Renal cortical epithelial cell (primary cell): ENCODE measurements around the gene MBD1. TPM values are rescaled to one million over a fixed set of nuclear protein-coding genes. Genes with fewer than 3 reads are reported as not detected.

Source experiments
- DNase-seq: peaks from one replicate; pipeline ENCODE4 v3.0.0-alpha.2; 2011; ENCODE audit warnings: low read depth
- total RNA-seq: library from RNA; depleted of rRNA; stranded (reverse); fragments of >200 nt; gene quantifications from 2 replicates; pipeline ENCODE4 v1.2.3, GENCODE V29; 2014

MBD1 gene, protein sequence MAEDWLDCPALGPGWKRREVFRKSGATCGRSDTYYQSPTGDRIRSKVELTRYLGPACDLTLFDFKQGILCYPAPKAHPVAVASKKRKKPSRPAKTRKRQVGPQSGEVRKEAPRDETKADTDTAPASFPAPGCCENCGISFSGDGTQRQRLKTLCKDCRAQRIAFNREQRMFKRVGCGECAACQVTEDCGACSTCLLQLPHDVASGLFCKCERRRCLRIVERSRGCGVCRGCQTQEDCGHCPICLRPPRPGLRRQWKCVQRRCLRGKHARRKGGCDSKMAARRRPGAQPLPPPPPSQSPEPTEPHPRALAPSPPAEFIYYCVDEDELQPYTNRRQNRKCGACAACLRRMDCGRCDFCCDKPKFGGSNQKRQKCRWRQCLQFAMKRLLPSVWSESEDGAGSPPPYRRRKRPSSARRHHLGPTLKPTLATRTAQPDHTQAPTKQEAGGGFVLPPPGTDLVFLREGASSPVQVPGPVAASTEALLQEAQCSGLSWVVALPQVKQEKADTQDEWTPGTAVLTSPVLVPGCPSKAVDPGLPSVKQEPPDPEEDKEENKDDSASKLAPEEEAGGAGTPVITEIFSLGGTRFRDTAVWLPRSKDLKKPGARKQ
- total RNA-seq, result 32.6 and 62.7 TPM in 2 replicates

DNA sequence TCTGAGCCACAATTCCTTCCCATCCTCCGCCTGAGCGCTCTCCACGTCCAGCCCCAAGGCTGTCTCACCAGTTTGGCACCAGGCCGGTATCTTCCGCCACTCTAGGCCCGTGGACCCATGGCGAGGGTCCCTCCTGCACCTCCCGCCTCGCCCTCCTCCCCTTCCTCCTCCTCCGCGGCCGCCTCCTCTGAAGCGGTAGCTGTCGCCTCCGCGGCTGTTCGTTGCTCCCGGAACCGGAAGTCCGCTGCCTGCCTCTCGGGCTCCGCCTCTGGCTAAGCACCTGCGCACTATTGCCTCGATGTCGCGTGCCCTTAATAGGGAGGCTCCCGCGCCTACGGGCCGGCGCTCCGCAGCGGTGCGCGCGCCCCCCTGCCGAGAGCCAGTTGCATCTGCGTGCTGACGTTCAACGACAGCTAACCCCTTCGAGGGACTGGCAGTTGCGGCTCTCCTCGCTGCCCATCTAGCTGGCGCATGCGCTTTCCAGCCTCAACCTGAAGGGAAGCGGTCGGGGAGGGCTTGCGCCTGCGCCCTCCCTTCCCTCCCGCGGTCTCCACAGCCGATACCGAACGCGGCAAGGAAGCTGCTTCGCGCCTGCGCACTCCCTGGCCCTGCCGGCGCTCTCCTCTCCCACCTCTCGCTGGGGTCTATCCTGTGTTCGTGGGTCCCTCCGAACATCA, at the start of gene MBD1:
Gene MBD1, minus strand, starts transcription at position 229 of the 677 bp plus-strand sequence. CDS start 1,531 bp downstream, outside the sequence.
- DNase-seq, result peak; percentile 96

DNA sequence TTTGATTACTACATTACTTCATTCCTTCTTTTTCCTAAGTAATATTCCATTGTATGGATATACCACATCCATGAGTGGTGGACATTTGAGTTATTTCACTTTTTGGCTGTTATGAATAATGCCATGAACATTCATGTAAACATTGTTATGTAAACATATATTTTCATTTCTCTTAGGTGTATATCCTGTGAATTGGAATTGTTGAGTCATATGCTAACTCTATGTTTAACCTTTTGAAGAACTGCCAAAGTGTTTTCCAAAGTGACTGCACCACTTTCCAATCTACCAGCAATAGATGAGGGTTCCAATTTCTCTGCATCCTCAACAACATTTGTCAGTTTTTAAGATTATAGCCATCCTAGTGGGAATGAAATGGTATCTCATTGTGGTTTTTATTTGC, 48.9 kb upstream of the MBD1 start:
- no peak for DNase-seq

DNA sequence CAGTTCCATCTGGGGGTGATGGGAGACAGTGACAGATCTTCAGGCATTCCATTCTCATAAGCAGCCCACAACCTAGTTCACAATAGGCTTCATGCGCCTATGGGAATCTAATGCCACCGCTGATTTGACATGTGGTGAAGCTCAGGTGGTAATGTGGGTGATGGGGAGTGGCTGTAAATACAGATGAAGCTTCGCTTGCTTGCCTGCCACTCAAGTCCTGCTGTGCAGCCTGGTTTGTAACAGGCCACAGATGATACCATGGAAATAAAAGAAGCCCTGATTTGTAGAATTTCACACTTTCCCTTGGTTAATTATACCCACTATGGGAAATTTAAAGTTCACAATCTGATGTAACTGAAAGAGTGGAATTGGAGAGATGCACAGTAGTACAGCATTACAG, 46.7 kb upstream of the MBD1 start:
- no peak for DNase-seq

DNA sequence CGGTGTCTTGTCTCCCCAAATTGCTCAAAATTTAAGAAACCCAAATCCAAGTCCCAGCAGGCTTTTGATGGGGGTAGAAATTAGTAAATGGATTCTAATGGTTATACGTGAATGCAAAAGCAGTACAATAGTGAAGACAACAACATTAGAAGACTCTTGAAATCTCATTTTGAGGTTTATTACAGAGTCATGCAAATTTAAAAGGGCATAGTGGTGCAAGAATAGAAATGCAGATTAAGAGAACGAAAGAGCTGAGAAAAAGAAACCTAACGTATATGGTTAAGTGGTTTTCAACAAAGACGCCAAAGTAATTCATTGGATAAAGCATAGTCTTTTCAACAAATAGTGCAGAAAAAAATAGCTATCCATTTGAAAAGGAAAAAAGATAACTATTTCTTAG, 39.4 kb upstream of the MBD1 start:
- DNase-seq, result no peak

DNA sequence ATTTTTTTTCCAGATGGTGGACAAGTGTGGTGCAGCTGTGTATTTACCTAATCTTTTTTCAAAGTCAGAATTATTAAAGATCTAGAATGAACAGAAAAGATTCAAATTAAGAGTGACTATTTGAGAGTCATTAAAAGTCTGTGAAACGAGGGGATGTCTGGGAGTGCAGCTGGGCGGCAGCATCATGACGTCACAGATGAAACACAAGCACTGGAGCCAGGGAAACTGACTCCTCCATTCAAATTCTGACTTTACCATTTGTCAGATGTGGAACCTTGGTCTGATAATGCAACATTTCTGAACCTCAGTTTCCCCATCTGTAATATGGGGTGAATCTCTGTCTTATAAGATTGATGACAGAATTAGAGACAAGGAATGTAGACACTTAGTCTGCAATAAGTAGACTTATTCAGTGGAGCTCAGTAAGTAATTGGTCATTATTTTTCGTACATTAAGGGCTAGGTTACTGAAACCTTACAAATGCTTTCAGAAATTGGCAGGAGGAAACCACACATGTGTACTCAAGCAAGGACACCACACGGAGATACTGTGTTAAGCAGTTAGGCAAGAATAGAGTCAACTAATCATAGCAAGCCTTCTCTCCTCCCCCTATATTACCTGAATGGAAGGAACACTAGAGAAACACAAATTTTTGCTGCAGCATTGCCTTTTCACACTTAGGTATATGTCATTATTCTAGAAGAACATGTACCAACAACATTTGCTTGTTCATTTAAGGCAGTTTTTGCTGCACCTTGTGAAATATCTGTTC, 34.0 kb upstream of the MBD1 start:
- DNase-seq, result no peak

DNA sequence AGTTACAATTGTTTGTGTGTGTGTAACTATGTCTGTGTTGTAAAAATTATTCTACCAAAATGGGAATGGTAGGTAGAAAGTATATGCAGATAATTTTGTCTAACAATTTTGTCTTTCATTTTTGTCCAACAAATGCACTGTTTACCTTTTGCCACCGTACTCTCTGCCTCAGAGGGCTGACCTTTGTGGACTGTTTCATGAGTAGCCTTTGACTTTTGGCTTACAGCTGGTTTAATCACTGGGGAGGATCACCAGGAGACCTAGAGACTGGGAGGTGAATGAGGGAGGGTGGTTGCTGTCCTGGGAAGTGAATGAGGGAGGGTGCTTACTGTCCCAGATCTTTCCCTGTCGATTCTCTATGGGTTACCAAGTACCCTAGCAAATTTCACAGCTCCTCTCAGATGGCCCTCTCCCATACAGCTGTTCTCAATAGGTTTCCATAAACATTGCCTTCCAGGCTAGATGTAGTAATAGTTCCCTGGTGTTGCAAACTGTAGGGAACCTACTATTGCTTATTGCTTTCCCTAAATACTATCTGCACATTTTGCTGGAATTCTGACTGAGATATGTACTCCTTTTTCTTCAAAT, 32.6 kb upstream of the MBD1 start:
- DNase-seq, result no peak

DNA sequence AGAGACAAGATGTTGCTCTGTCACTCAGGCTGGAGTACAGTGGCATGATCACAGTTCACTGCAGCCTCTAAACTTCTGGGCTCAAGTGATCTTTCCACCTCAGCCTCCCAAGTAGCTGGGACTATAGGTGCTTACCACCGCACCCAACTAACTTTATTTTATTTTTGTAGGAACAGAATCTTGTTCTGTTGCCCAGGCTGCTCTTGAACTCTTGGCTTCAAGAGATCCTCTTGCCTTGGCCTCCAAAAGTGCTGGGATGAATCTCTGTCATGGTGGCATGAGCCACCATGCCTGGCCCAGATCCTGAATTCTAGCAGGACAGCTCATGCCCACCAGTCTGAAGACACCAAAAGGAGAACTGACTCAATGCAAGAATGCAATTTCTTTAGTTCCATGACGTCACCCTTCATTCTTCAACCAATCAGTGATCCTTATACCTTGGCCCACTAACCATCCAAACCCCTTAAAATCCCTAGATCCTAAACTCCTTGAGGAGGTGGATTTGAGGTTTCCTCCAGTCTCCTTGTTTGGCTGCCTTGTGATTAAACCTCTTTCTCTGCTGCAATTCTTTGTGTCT, 31.8 kb upstream of the MBD1 start:
- no peak for DNase-seq

DNA sequence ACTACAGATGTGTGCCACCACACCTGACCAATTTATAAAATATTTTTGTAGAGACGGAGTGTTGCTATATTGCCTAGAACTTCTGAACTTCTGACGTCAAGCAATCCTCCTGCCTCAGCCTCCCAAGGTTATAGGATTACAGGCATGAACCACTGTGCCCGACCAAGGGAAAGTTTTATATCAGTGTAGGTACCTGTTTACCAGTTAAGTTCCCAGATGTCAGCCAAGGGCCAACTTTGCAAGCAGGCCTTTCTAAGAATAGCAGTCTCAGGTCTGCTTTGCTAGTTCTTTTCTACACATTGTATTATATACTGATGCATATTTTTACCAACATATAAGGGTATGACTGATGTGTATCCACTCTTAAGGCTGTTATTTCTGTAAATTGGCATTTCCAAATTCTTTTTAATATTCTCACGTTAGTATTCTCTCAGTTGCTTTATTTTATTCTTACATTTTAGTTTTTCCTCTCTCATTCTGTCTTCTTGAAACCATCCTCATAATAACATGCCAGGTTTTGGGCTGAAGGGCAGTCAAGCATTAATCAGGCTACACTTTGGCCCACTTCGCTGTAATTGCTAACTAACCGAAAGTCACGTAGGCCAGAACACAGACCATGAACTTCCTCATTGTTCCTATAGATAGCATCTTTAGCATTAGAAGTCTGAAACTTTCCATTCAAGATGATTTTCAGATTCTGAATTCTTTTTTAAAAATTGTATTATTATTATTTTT, 31.1 kb upstream of the MBD1 start:
- DNase-seq, result peak; percentile 26

DNA sequence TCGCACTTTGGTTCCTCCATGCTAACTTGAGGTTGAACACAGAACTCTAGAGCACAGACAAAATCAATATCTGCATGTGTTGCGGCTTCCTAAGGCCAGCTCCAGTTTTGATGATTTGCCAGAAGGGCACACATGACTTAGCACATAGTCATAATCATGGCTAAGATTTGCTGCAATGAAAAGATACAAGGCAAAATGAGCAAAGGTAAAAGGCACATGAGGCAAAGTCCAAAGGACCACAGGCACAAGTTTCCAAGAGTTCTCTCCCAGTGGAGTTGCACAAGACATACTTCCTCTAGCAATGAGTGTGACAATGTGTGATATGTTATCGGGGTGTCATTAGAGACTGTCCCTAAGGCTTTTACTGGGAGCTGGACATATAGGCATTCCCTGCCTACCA, 30.3 kb upstream of the MBD1 start:
- peak; percentile 30 for DNase-seq

DNA sequence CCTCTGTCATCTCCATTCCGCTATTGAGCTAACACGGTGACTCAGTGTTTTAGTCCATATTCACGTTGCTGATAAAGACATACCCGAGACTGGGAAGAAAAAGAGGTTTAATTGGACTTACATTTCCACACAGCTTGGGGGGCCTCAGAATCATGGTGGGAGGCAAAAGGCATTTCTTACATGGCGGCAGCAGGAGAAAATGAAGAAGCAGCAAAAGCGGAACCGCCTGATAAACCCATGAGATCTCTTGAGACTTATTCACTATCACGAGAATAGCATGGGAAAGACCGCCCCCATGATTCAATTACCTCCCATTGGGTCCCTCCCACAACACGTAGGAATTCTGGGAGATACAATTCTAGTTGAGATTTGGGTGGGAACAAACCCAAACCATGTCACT, 28.8 kb upstream of the MBD1 start:
- no peak for DNase-seq

DNA sequence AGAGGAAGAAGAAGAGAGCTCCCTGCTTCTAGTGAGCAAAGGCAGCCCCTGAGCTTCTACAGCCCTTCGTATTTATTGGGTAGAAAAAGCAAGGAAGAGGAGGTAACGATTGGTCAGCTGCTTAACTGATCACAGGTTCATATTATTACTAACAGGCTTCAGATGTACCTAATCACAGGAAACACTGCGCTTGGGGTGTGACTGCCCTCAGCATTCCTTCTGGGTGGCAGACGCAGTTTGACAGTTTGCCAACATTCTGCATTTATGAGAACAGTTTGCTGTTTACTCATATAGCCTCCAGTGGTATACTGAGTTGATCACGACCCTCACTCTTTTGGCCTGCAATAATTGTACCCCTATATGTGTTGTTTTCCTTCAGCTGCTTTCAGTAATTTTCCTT, 27.5 kb upstream of the MBD1 start:
- peak; percentile 19 for DNase-seq

DNA sequence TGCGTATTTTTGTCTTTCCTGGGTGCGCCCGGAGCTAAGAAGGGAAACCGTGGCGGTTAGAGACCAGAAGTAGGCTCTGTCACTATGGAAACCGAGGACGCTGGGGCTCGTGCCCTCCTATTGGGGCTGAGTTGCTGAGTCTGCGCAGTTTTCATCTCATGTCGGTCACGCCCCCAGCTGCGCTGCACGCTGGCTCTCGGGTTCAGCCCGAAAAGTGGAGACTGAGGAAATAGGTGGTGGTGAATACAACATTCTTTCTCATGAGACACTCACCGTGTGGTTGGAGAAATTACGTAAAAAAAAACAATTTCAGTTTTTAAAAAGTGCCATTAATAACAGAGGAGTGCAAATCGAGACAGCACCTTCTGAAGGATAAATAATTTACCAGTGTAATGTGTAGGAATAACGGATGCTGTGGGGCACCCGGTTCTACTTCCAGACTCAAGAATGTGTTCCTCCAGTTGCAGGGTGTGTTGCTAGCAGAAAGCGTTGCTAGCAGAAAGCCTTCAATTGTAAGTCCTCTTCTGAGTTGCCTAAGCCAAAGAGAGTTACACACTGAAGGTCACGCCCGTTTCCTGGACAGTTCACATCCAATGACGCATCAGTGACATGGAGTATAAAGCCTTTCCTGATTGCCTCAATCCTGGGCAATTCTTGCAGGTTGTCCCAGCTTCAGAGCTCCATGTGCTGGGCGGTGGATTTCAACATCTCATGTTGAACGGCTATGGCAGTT, 26.6 kb upstream of the MBD1 start:
- DNase-seq, result peak; percentile 89

DNA sequence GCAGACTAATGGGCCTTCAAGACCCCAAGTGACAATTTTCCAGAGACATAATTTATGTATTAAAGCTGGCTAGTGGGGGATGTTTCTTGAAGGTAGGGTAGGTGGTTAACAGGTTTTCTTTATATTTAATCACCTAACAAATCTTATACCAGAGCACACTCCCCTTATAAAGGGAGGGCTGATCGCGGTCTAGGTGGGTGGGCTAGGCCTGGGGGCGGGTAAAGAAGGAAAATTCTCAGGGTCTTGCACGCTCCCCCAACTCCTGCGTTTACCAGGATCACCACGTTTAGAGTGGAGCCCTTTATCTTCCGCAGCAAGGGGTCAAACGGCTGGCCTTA, 26.0 kb upstream of the MBD1 start:
- no peak for DNase-seq

DNA sequence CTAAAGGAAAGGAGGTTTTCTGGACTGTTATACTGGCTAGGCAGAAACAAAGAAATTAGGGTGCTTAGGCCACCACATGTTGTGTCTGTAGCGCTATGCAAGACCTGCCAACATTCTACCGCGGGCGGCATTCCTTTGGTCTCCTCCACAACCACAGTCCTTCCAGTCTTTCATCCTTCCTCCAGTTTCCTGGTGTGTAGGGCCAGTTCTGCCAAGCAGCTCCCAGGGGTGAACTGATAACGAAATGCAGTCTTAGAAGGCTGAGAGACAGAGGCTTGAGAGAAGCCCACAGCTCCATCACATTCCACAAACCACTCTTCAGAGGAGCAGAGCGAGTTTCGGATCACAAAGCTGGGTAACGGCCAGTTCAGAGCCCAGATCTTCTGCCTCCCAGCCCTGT, 25.6 kb upstream of the MBD1 start:
- DNase-seq, result peak; percentile 31

DNA sequence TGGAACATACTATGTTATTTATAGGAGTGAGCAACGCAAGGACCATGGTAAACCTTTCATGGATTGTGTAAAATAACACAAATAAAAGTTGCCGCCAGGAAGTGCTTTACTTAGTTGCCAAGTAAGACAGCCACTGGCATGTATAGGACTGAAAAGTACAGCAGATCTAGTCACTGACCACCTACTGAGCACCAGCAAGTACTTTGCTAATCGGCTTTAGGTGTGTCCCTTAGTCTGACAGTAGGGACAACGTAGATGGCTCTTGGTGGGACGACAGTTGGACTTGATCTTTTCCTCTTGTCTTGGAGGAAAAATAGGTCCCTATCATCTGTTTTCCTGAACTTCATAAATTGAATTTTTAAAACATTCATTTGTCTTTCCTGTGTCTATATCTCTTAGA, 19.8 kb upstream of the MBD1 start:
- DNase-seq, result no peak

DNA sequence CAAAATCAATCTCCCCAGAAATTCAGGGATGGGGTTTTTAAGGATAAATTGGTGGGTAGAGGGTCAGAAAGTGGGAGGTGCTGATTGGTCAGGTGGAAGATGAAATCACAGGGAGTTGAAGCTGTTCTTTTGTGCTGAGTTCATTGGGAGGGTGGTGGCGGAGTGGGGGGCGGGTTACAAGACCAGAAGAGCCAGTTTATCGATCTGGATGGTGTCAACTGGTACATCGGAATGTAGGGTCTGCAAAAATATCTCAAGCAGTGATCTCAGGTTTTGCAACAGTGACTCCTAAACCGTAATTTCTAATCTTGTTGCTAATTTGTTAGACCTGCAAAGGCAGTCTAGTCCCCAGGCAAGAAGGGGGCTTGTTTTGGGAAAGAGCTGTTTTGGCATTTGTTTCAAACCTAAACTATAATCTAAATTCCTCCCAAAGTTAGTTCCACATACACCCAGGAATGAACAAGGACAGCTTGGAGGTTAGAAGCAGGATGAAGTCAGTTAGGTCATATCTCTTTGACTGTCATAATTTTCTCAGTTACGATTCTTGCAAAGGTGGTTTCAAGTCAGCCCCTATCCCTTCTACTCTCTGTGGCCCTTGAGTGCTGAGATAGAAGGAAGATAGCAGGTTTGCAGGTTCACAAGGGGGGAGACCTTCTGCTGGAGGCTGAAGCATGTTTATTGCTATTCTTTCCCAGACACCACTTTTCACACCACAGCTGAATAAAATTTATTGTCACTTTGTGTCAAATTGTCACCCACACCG, 18.5 kb upstream of the MBD1 start:
- DNase-seq, result no peak

DNA sequence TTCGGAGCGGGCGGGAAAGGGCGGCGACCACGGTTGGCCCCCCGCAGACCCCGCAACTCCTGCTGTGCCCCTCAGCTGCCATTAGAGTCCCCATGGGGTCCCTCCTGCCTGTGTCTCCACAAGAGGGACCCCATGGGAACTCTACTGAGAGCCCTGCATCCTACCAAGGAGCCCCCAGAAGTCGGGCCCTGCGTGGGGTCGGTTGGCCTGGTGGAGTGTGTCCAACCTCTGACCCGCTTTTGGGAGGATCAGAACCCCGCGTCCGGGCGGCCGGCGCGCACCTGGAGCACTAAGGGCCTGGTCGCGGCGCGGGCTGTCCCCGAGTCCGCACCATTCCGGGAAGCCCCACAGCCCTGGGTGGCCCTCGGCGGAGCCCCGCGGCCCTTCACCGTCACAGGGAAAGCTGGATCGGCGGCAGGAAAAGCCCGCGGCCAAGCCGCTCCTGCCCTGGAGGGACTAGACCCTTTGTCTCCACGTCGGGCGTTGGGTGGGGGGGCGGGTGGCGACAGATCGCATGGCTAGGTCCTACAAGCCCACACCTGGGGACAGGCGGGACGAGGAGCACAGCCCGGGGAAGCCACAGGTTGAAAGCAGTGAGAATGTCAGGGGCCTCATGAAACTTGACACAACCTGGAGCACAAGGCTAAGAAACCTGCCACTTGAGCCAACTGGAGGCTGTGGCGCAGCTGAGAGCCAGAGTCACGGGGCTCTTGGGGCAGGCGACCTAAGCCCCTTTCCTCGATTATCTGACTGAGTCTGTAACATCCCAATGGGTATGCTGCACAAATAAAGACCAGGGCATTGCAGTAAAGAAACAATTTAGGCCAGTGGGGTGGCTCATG, 17.3 kb upstream of the MBD1 start:
- no peak for DNase-seq

DNA sequence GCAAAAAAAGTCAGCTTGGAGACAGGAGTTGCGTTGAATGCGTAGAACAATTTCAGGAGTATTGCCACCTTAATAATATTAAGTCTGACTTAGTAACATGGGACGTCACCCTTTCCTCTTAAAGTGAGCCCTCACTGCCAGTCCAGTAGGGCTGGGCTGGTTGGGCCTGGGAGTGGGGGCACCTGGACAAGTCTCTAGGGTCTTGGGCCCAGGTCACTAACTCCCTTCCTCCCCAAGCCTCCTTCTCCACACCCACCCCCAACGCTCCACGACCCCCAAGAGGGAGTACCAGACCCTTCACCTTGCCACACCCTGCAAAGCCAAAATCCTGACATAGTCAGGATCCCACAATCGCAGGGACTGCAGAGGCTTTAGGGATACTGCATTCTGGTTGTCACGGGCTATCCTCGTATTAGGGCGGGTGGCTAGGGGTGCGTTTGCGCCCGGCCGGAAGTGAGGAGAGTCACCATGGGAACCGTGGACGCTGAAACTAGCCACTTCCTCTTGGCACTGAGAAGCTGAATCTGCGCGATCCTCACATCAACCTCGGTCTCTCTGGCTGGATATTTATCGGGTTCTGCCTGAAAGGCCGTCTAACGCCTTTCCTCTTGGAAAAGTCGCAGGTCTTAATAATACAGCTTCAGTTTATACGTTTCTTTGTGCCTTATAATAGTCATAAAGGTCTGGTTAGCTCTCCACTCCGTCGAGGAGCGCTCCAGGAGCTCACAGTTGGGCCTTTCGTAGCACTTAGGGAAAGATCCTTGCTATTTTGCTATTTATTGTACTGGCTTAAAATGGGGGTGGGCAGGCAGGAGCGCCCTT, 16.5 kb upstream of the MBD1 start:
- DNase-seq, result peak; percentile 66
